Thyroid gland (tissue), 4 donors: ENCODE results near the gene PAK5.

Experiments
- POLR2A ChIP-seq, 2 donors: fragments of 450-650 bp; IDR thresholded peaks; one replicate each; pipeline ENCODE4 v1.6.1; 2017; ENCODE audit warnings: antibody characterized with exemption in 2 of 2, mild to moderate bottlenecking in 2 of 2, moderate library complexity in 1 of 2
- TF ChIP-seq, protein P1 (sequence below), 6 experiments: fragments of 200-600 bp in 3 of 6; fragments of 450-650 bp in 3 of 6; sonication (generic) in 3 of 6; IDR thresholded peaks; one replicate each; pipeline ENCODE4 v1.5.1; 2016 to 2019; ENCODE audit warnings: antibody characterized with exemption in 6 of 6, mild to moderate bottlenecking in 2 of 6, inconsistent platforms in 1 of 6, moderate library complexity in 1 of 6

DNA sequence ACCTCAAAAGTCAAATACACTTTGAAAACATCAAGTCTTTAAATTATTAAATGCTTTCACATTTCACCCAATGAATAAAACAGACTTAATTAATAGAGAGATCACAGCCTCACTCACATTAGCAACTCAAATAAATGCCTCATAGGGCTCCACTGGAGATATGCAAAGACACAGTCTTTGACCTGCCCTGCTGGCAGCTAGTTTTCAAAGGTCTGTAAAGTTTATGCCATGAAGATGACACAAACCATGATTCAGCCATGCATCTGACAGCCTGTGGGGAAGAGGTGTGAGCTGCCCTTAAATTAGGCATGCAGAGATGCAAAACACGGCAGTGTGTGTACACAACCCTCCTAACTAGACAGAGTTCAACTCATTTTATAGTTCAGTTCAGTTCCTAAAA is 83.6 kb downstream of the PAK5 start:
- TF ChIP-seq, protein P1, sequence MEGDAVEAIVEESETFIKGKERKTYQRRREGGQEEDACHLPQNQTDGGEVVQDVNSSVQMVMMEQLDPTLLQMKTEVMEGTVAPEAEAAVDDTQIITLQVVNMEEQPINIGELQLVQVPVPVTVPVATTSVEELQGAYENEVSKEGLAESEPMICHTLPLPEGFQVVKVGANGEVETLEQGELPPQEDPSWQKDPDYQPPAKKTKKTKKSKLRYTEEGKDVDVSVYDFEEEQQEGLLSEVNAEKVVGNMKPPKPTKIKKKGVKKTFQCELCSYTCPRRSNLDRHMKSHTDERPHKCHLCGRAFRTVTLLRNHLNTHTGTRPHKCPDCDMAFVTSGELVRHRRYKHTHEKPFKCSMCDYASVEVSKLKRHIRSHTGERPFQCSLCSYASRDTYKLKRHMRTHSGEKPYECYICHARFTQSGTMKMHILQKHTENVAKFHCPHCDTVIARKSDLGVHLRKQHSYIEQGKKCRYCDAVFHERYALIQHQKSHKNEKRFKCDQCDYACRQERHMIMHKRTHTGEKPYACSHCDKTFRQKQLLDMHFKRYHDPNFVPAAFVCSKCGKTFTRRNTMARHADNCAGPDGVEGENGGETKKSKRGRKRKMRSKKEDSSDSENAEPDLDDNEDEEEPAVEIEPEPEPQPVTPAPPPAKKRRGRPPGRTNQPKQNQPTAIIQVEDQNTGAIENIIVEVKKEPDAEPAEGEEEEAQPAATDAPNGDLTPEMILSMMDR (IDR thresholded peaks at IDR 0.05): no peak
- TF ChIP-seq POLR2A (IDR thresholded peaks at IDR 0.05): no peak
